H1 (cell line): ENCODE measurements around the gene CDV3. TPM values are rescaled to one million over a fixed set of nuclear protein-coding genes. Genes with fewer than 3 reads are reported as not detected.

Experiments
- CHD2 ChIP-seq: IDR thresholded peaks from 2 replicates; pipeline ENCODE4 v1.6.1; 2012; ENCODE audit warnings: low read length, improper control_type of control experiment
- CTCF ChIP-seq, 3 experiments: IDR thresholded peaks; 1 replicate in 2 of 3; 2 replicates in 1 of 3; pipeline versions ENCODE4 v1.5.1 to v1.6.1; 2011; ENCODE audit warnings: low read length in 3 of 3, mild to moderate bottlenecking in 3 of 3, inconsistent platforms in 2 of 3, low read depth in 1 of 3, moderate library complexity in 1 of 3; ENCODE audit not compliant: insufficient read depth in 1 of 3; ENCODE audit errors: control extremely low read depth in 1 of 3
- HDAC2 ChIP-seq, 2 experiments: fragments of 300-600 bp in 1 of 2; sonication (generic) in 1 of 2; IDR thresholded peaks; 2 replicates each; pipeline ENCODE4 v1.6.1; 2011 to 2012; ENCODE audit warnings: low read depth in 2 of 2, low read length in 2 of 2, mild to moderate bottlenecking in 2 of 2, moderate library complexity in 2 of 2, borderline replicate concordance in 1 of 2, inconsistent platforms in 1 of 2
- NANOG ChIP-seq: IDR thresholded peaks from 2 replicates; pipeline ENCODE4 v1.6.1; 2011; ENCODE audit warnings: low read length, low read depth, mild to moderate bottlenecking, inconsistent platforms; ENCODE audit not compliant: insufficient read depth, poor library complexity, severe bottlenecking
- RFX5 ChIP-seq: IDR thresholded peaks from 2 replicates; pipeline ENCODE4 v1.6.1; 2011; ENCODE audit warnings: low read depth, low read length, improper control_type of control experiment, borderline replicate concordance
- SIRT6 ChIP-seq: IDR thresholded peaks from one replicate; pipeline ENCODE4 v1.7.1; 2012; ENCODE audit warnings: low read length, inconsistent platforms
- SIX5 ChIP-seq: IDR thresholded peaks from 2 replicates; pipeline ENCODE4 v1.6.1; 2011; ENCODE audit warnings: mild to moderate bottlenecking, low read depth, low read length
- SUZ12 ChIP-seq: fragments of 200-600 bp; sonication (generic); IDR thresholded peaks from 2 replicates; pipeline ENCODE4 v1.6.1; 2012; ENCODE audit warnings: mild to moderate bottlenecking, inconsistent platforms, low read length, moderate library complexity, mixed read lengths
- ZNF274 ChIP-seq: IDR thresholded peaks from 2 replicates; pipeline ENCODE4 v1.7.0; 2012; ENCODE audit warnings: low read length, borderline replicate concordance; ENCODE audit errors: extremely low read depth
- polyA plus RNA-seq, 7 experiments: library from polyadenylated mRNA; depleted of rRNA in 3 of 7; stranded (reverse) in 5 of 7; unstranded in 2 of 7; fragments of >200 nt in 5 of 7; fragments of 200-250 nt in 2 of 7; gene quantifications; 1 replicate in 5 of 7; 2 replicates in 1 of 7; 4 replicates in 1 of 7; pipeline versions ENCODE4 v1.2.1 to v1.2.3, GENCODE V29; 2011 to 2013; ENCODE audit warnings: missing spikeins in 2 of 7, mixed read lengths in 2 of 7
- total RNA-seq: library from RNA; stranded (reverse); fragmentation: NEBNext Ultra II Directional; extraction: Animal tissue kit (Norgen Biotek cat#: 25700); gene quantifications from 2 replicates; pipeline ENCODE4 v1.2.1, GENCODE V29; 2021

Gene CDV3
- total and polyA plus RNA-seq, 2 of the 8 experiments (the other 6 are each of a cell fraction or from before 2014, with no cell fraction given): 29.4 to 163 TPM

GRCh38 chr3:133595341-133595740 lies 21.9 kb downstream of the CDV3 start (continued):
- TF ChIP-seq CTCF (IDR thresholded peaks at IDR 0.05; ENCODE audit: control extremely low read depth in 1 of 3, insufficient read depth in 1 of 3, low read depth in 1 of 3, low read length in 3 of 3): no peak
- TF ChIP-seq ZNF274: no peak
- TF ChIP-seq SIRT6: no peak
- TF ChIP-seq RFX5: no peak
- TF ChIP-seq SUZ12: no peak
- no peak for TF ChIP-seq NANOG
- no peak for TF ChIP-seq CHD2
- TF ChIP-seq HDAC2 (IDR thresholded peaks at IDR 0.05; ENCODE audit: borderline replicate concordance in 1 of 2, low read depth in 2 of 2, low read length in 2 of 2): no peak
- no peak for TF ChIP-seq SIX5
